ENCODE results near the gene IDS.

IDS gene

DNA sequence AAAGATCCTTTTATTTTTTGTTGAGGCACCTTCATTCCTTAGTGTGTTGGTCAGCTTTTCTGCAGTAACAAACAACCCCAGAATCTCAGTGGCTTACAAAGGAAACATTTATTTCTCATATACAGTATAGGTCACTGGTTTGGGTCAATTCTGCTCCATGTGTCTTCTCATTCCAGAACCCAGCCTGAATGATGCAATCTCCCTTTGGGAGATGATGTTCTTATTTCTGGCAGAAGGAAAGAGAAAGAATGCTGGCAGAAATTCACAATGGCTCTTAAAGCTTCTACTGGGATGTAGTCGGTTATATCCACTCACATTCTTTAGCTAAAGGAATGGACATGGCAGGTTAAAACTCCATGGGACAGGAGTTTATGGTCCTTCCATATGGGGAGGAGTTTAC, 42.3 kb downstream of the IDS start:
- no peaks in the 10 kb centered on the region for H3K4me1 ChIP-seq (ENCODE audit: low read depth, poor library complexity, severe bottlenecking)
- no peak overlapping the region for H3K4me2 ChIP-seq
- no peaks in the 10 kb centered on the region for H4K20me1 ChIP-seq (ENCODE audit: insufficient read depth)
- no peak overlapping the region for H3K9ac ChIP-seq
- no peaks in the 10 kb centered on the region for H3K36me3 ChIP-seq (ENCODE audit: insufficient read depth)
- H3K27ac ChIP-seq, result no peak overlapping the region
- no peak overlapping the region for H2AFZ ChIP-seq (ENCODE audit: low read depth)
- TF ChIP-seq, protein P1, sequence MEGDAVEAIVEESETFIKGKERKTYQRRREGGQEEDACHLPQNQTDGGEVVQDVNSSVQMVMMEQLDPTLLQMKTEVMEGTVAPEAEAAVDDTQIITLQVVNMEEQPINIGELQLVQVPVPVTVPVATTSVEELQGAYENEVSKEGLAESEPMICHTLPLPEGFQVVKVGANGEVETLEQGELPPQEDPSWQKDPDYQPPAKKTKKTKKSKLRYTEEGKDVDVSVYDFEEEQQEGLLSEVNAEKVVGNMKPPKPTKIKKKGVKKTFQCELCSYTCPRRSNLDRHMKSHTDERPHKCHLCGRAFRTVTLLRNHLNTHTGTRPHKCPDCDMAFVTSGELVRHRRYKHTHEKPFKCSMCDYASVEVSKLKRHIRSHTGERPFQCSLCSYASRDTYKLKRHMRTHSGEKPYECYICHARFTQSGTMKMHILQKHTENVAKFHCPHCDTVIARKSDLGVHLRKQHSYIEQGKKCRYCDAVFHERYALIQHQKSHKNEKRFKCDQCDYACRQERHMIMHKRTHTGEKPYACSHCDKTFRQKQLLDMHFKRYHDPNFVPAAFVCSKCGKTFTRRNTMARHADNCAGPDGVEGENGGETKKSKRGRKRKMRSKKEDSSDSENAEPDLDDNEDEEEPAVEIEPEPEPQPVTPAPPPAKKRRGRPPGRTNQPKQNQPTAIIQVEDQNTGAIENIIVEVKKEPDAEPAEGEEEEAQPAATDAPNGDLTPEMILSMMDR (conservative IDR thresholded peaks at IDR 0.05; ENCODE audit: low read depth, low read length), result no peak
- no peaks in the 10 kb centered on the region for H3K27me3 ChIP-seq (ENCODE audit: insufficient read depth, low read depth)
- H3K79me2 ChIP-seq (ENCODE audit: insufficient read depth, low read depth), result no peaks in the 10 kb centered on the region
- no peak overlapping the region for H3K4me3 ChIP-seq (IDR thresholded peaks at IDR 0.05; ENCODE audit: insufficient read depth, low read depth, low read length)

DNA sequence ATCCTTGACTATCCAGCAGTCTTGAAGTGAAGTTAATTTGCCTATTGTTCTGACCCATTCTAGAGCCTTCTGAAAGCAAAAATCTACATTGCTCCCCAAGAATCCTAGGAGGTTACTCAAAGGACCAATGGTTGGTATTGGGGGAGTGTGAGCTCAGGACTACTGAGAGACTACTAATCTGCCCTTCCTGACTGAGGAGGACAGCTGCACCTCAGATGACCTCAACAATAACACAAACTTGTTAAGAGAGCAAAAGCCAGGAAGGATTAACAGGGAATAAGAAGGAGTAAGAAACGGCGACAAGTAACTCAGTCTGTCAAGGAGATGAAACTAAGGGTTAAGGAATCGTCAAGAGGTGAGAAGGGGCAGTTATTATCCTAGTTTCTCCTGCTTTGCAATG, 43.4 kb downstream of the IDS start:
- Histone ChIP-seq H4K20me1 (ENCODE audit: insufficient read depth) (no peaks in the 10 kb centered on the region), H3K79me2 (ENCODE audit: insufficient read depth, low read depth) (no peaks in the 10 kb centered on the region), H3K4me1 (ENCODE audit: low read depth, poor library complexity, severe bottlenecking) (no peaks in the 10 kb centered on the region), H3K27me3 (ENCODE audit: insufficient read depth, low read depth) (no peaks in the 10 kb centered on the region), H3K4me3 (IDR thresholded peaks at IDR 0.05; ENCODE audit: insufficient read depth, low read depth, low read length) (no peak overlapping the region), H3K36me3 (ENCODE audit: insufficient read depth) (no peaks in the 10 kb centered on the region), H3K4me2 (no peak overlapping the region), H3K9ac (no peak overlapping the region), H3K27ac (no peak overlapping the region), H2AFZ (ENCODE audit: low read depth) (no peak overlapping the region)
- TF ChIP-seq, protein P1 (conservative IDR thresholded peaks at IDR 0.05; ENCODE audit: low read depth, low read length), result no peak

DNA sequence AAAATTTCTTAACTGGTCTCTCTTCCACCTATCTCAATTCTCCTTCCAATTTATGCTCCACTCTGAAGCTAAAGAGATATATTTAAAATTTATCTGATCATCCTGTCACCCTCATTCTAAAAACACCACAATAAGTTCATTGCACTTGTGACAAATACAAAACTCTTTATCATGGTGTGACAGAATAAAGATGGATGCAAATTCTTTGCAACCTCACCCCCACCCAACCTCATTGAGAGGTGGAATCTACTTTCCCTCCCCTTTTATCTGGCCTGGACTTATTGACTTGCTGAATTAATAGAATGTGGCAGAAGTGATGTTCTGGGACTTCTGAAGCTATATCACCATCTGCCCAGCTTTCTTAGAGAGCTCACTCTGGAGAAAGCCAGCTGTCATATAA, 46.5 kb downstream of the IDS start:
- TF ChIP-seq, protein P1 (conservative IDR thresholded peaks at IDR 0.05; ENCODE audit: low read depth, low read length), result no peak
- Histone ChIP-seq H3K36me3 (ENCODE audit: insufficient read depth) (no peaks in the 10 kb centered on the region), H3K9ac (no peak overlapping the region), H3K4me2 (no peak overlapping the region), H3K79me2 (ENCODE audit: insufficient read depth, low read depth) (no peaks in the 10 kb centered on the region), H3K27me3 (ENCODE audit: insufficient read depth, low read depth) (no peaks in the 10 kb centered on the region), H4K20me1 (ENCODE audit: insufficient read depth) (no peaks in the 10 kb centered on the region), H3K4me1 (ENCODE audit: low read depth, poor library complexity, severe bottlenecking) (no peaks in the 10 kb centered on the region), H3K4me3 (IDR thresholded peaks at IDR 0.05; ENCODE audit: insufficient read depth, low read depth, low read length) (no peak overlapping the region), H3K27ac (no peak overlapping the region), H2AFZ (ENCODE audit: low read depth) (no peak overlapping the region)

DNA sequence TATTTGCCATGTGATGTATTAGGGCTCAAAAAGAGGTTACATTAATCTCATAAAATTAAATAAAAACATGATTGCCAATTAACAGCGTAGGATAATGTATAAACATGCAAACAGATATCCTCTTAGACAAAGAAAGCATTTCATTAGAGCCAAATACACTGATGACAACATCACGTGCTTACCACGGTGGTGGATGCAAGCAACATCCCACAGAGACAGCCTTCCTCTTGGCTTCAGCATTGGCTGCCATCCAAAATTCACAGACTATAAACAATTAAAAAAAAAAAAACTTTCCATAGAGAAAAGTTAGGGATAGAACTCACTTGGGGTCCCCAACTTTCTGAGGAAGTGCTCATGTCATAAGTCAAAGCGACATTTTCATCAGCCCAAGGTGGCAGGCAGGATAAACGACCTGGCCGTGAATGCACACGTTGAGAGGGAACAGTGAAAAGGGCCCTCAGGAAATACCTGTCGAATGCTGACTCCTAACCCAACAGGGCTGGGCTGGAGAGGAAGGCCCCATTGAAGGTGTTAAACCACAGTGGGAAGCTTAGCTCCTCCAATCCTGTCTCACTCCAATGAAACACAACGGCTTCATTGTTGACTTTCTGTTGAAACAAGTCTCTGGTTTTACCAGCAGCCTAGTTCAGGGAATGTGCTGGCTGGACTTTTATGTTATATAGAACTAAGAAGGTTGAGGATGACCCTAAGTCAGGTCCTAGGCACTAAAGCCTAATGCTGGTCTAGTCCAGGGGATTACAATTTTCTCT, 48.4 kb downstream of the IDS start:
- no peaks in the 10 kb centered on the region for H3K4me1 ChIP-seq (ENCODE audit: low read depth, poor library complexity, severe bottlenecking)
- no peak overlapping the region for H3K9ac ChIP-seq
- H3K36me3 ChIP-seq (ENCODE audit: insufficient read depth), result no peaks in the 10 kb centered on the region
- H3K27ac ChIP-seq, result no peak overlapping the region
- no peaks in the 10 kb centered on the region for H4K20me1 ChIP-seq (ENCODE audit: insufficient read depth)
- H3K27me3 ChIP-seq (ENCODE audit: insufficient read depth, low read depth), result no peaks in the 10 kb centered on the region
- H2AFZ ChIP-seq (ENCODE audit: low read depth), result no peak overlapping the region
- no peak overlapping the region for H3K4me3 ChIP-seq (IDR thresholded peaks at IDR 0.05; ENCODE audit: insufficient read depth, low read depth, low read length)
- no peaks in the 10 kb centered on the region for H3K79me2 ChIP-seq (ENCODE audit: insufficient read depth, low read depth)
- H3K4me2 ChIP-seq, result no peak overlapping the region
- TF ChIP-seq, protein P1 (conservative IDR thresholded peaks at IDR 0.05; ENCODE audit: low read depth, low read length), result no peak
